IPS-20b (cell line): ENCODE measurements around the gene KRT71.
"Not testable (repeated sequence)": the region's sequence is repeated elsewhere in the genome, so short reads cannot be mapped to it uniquely, and the experiment has no call there.

Experiments
- H3K27ac ChIP-seq: one replicate; pipeline ENCODE4 v1.5.1; 2013; ENCODE audit warnings: low read length
- H3K27me3 ChIP-seq: 2 replicates; pipeline ENCODE4 v1.6.1; 2013; ENCODE audit warnings: mild to moderate bottlenecking, low read length, inconsistent platforms; ENCODE audit not compliant: insufficient read depth
- H3K36me3 ChIP-seq: 2 replicates; pipeline ENCODE4 v1.6.1; 2013; ENCODE audit warnings: low read depth, mild to moderate bottlenecking, inconsistent platforms, low read length, moderate library complexity; ENCODE audit not compliant: insufficient read depth
- H3K4me1 ChIP-seq: 2 replicates; pipeline ENCODE4 v1.6.1; 2013; ENCODE audit warnings: mild to moderate bottlenecking, control low read depth, inconsistent platforms, low read length, moderate library complexity; ENCODE audit not compliant: insufficient read depth
- H3K4me3 ChIP-seq: 2 replicates; pipeline ENCODE4 v1.5.1; 2013; ENCODE audit warnings: mild to moderate bottlenecking, low read length, inconsistent platforms
- H3K9ac ChIP-seq: 2 replicates; pipeline ENCODE4 v1.6.1; 2013; ENCODE audit warnings: low read depth, mild to moderate bottlenecking, inconsistent platforms, low read length, moderate library complexity
- H3K9me3 ChIP-seq: 2 replicates; pipeline ENCODE4 v1.6.1; 2013; ENCODE audit warnings: mild to moderate bottlenecking, low read depth, low read length, inconsistent platforms; ENCODE audit not compliant: insufficient read depth

The KRT71 gene

DNA sequence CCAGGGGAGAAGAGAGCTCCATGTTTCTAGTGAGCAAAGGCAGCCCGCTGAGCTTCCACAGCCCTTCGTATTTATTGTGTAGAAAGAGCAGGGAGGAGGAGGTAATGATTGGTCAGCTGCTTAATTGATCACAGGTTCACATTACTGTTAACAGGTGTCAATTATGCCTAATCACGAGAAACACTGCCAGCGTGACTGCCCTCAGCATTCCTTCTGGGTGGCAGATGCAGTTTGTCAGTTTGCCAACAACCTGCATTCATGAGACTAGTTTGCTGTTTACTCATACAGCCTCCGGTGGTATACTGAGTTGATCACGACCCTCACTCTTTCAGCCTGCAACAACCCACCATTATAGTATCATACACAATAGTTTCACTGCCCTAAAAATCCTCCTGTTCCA lies 52.4 kb downstream of the KRT71 start:
- peaks cover 15% of the 10 kb centered on the region; the same call in 1 of the 2 replicates for H3K4me1 ChIP-seq
- not testable (repeated sequence) for H3K27me3 ChIP-seq, H3K27ac ChIP-seq, H3K36me3 ChIP-seq, H3K4me3 ChIP-seq, H3K9me3 ChIP-seq, H3K9ac ChIP-seq

DNA sequence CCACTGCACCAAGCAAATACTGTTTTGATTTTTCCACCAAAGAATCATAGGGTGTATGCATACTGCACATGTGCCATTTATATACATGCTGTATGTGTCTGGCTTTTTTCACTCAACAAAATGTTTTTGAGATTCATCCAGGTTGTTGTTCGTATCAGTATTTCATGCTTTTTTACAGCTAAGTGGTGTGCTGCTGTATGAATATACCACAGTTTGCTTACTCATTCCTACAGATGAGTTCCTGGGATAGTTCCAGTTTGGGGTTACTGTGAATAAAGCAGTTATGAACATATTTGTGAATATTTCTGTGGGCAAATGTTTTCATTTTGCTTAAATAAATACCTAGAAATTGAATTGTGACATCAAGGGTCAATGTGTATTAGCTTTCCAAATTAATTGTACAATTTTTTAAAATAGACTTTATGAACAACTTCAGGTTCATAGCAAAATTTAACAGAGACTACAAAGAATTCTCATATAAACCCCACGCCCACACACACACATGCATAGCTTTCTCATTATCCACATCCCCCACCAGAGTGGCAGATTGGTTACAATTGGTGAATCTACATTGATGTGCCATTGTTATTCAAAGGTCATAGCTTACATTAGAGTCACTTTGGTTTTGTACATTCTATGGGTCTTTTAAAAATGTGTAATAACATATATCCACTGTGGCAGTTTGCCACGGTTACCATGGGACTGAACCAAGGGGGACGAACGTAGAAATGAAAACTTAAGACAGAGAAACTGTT lies 53.0 kb downstream of the KRT71 start:
- Histone ChIP-seq H3K9ac (no peak overlapping the region), H3K36me3 (no peaks in the 10 kb centered on the region), H3K9me3 (no peaks in the 10 kb centered on the region), H3K27me3 (no peaks in the 10 kb centered on the region), H3K4me3 (no peak overlapping the region), H3K27ac (no peak overlapping the region), H3K4me1 (peaks cover 21% of the 10 kb centered on the region; the same call in 1 of the 2 replicates)

DNA sequence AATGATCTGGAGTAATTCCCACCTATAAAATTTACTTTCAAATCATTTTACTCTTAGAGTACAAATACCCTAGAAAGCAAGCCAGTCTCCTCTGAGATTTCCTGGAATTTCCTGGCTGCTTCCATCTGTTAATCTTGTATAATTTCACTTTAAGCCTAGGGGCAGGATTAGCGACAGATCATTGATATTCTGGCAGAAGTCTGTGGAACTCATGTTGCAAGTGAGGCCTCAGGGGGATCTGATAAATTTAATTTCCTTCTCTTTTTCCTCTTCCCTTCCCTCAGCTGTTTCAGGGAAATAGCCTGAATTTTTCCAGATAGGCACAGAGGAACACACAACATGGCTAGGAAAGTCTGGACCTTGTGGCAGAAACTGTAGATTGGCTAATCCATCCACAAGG lies 54.0 kb downstream of the KRT71 start:
- no peak overlapping the region for H3K27ac ChIP-seq

DNA sequence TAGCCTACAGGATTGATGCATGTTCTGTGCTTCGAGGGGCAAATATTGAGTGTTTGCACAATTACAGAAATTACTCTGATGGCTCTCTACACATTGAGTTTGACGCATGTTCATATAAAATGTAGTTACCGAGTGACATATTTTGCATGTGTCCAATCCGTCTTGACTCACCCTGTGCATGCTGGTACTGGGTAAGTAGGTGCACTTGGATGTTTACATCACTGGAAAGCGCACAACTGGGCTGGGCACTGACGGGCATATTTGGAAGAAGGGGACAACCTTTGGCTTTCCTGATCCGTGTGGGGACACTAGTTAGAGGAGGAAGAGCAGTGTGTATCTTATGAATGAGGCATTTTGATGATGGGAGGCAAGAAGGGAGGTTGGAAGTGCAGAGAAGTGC lies 55.0 kb downstream of the KRT71 start:
- peaks cover 26% of the 10 kb centered on the region for H3K4me1 ChIP-seq

More for the DNA sequence above, 54.0 kb downstream of the KRT71 start:
- Histone ChIP-seq H3K4me1 (peaks cover 26% of the 10 kb centered on the region), H3K27me3 (no peaks in the 10 kb centered on the region), H3K4me3 (no peak overlapping the region), H3K36me3 (no peaks in the 10 kb centered on the region), H3K9ac (no peak overlapping the region), H3K9me3 (no peaks in the 10 kb centered on the region)

DNA sequence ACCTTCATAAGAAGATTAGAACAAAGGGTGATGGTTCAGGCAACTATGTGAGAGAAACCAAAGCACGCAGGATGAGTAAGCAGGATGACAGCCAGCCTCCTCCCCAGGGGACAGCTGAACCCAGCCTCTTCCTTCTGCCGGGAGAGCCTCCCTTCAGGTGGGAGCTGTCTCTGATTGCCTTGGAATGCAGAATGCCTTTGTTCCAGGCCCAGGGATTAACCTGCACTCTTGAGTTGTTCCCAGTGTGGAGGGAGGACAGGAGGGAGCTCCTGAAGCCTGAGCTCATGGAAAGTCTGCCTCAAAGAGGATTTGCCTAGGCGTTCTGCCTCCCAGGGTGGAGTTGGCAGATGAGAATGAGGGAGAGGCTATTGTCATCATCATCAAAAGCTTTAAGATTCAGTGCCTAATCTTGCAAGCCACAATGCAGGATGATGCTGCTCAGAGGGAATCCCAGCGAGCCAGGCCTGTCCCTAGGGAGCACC lies 56.3 kb downstream of the KRT71 start:
- no peaks in the 10 kb centered on the region for H3K9me3 ChIP-seq
- no peaks in the 10 kb centered on the region for H3K27me3 ChIP-seq
- peaks cover 26% of the 10 kb centered on the region for H3K4me1 ChIP-seq
- no peaks in the 10 kb centered on the region for H3K36me3 ChIP-seq
- H3K27ac ChIP-seq: no peak overlapping the region
- no peak overlapping the region for H3K9ac ChIP-seq
- H3K4me3 ChIP-seq: 0 out of 2 replicates have a peak overlapping the region, but pooled peaks have one; percentile 13

More for the DNA sequence above, 55.0 kb downstream of the KRT71 start:
- Histone ChIP-seq H3K9ac (no peak overlapping the region), H3K27me3 (no peaks in the 10 kb centered on the region), H3K4me3 (no peak overlapping the region), H3K27ac (no peak overlapping the region), H3K9me3 (no peaks in the 10 kb centered on the region), H3K36me3 (no peaks in the 10 kb centered on the region)

- H3K4me3 ChIP-seq: 0 out of 2 replicates have a peak overlapping the region, but pooled peaks have one; percentile 13
- no peaks in the 10 kb centered on the region for H3K36me3 ChIP-seq
- no peaks in the 10 kb centered on the region for H3K27me3 ChIP-seq
- H3K9me3 ChIP-seq: no peaks in the 10 kb centered on the region
- no peak overlapping the region for H3K27ac ChIP-seq
- no peak overlapping the region for H3K9ac ChIP-seq
- H3K4me1 ChIP-seq: peaks cover 26% of the 10 kb centered on the region
These were observed 56.9 kb downstream of the KRT71 start for GRCh38 chr12:52496054-52496453.

- no peak overlapping the region for H3K9ac ChIP-seq
These were observed 57.6 kb downstream of the KRT71 start for GRCh38 chr12:52495389-52495788.

GRCh38 chr12:52494518-52494917 lies 58.4 kb downstream of the KRT71 start:
- H3K9me3 ChIP-seq: peaks cover 3% of the 10 kb centered on the region; the same call in 1 of the 2 replicates
- no peak overlapping the region for H3K9ac ChIP-seq
- no peaks in the 10 kb centered on the region for H3K27me3 ChIP-seq
- no peaks in the 10 kb centered on the region for H3K36me3 ChIP-seq
- peaks cover 26% of the 10 kb centered on the region for H3K4me1 ChIP-seq
- H3K27ac ChIP-seq: no peak overlapping the region
- H3K4me3 ChIP-seq: no peak overlapping the region

More at GRCh38 chr12:52495389-52495788, 57.6 kb downstream of the KRT71 start:
- Histone ChIP-seq H3K27me3 (no peaks in the 10 kb centered on the region), H3K27ac (no peak overlapping the region), H3K4me1 (peaks cover 26% of the 10 kb centered on the region), H3K36me3 (no peaks in the 10 kb centered on the region), H3K4me3 (no peak overlapping the region), H3K9me3 (no peaks in the 10 kb centered on the region)

GRCh38 chr12:52494100-52494499 lies 58.8 kb downstream of the KRT71 start:
- H3K27me3 ChIP-seq: no peaks in the 10 kb centered on the region
- peaks cover 26% of the 10 kb centered on the region for H3K4me1 ChIP-seq
- no peak overlapping the region for H3K9ac ChIP-seq
- H3K27ac ChIP-seq: no peak overlapping the region
- no peak overlapping the region for H3K4me3 ChIP-seq
- peaks cover 3% of the 10 kb centered on the region; the same call in 1 of the 2 replicates for H3K9me3 ChIP-seq
- no peaks in the 10 kb centered on the region for H3K36me3 ChIP-seq
